Activated naive CD4-positive, alpha-beta T cell treated with anti-CD3 and anti-CD28 coated beads, Interleukin-2, amount 50 U/mL, for 72 hours (primary cell): Measurements from ENCODE around the gene STX10. TPM values are rescaled to one million over a fixed set of nuclear protein-coding genes. Genes with fewer than 3 reads are reported as not detected.

ENCODE experiments used
- ATAC-seq, 2 donors: fragments of 150-1000 bp; cut with Tn5 transposase; 2 replicates each; pipeline ENCODE4 v1.10.0; 2021; ENCODE audit warnings: mild to moderate bottlenecking in 2 of 2, moderate library complexity in 2 of 2
- DNase-seq, 2 donors: peaks; one replicate each; pipeline ENCODE4 v3.0.0; 2021 to 2022; ENCODE audit warnings: low spot score in 2 of 2
- H3K27ac Mint-ChIP-seq, 2 donors: one replicate each; pipeline ENCODE4 v1.8.0; 2022; ENCODE audit warnings: mild to moderate bottlenecking in 2 of 2, mixed read lengths in 2 of 2
- H3K36me3 Mint-ChIP-seq, 2 donors: one replicate each; pipeline ENCODE4 v1.8.0; 2022; ENCODE audit warnings: mixed read lengths in 2 of 2
- H3K9me3 Mint-ChIP-seq, 2 donors: one replicate each; pipeline ENCODE4 v1.8.0; 2022; ENCODE audit warnings: mixed read lengths in 2 of 2
- total RNA-seq, 2 donors: library from RNA; stranded (reverse); gene quantifications; one replicate each; pipeline ENCODE4 v1.2.3, GENCODE V29; 2022

The STX10 gene
- total RNA-seq, 2 donors from 2014 or later, result 67.2 to 77.1 TPM

DNA sequence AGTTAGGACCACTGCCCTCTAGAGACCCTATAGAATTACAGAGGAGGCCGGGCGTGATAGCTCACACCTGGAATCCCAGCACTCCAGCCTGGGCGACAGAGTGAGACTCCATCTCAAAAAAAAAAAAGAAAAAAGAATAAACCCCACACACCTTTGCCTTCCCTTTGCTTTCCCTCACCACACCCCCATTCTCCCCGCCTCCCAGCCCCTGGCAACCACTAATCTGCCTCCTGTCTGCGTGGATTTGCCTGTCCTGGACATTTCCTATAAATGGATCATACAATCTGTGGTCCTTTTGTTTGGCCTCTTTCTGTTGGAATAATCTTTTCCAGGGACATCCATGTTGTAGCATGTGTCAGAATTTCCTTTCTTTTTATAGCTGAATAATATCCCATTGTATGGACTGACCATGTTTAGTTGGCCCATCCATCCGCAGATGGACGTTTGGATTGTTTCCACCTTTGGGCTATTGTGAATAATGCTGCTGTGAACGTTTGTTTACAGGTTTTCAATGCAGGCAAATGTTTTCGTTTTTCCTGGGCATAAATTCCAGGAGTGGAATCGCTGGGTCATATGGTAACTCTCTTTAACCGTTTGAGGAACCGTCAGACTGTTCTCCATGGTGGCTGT is 16.8 kb downstream of the STX10 start:
- peak overlapping the region; percentile 87 to 94 for H3K27ac Mint-ChIP-seq
- ATAC-seq (no peak), DNase-seq (no peak)
- peaks cover 0 to 16% of the 10 kb centered on the region in 2 donors for H3K36me3 Mint-ChIP-seq
- H3K9me3 Mint-ChIP-seq, result no peaks in the 10 kb centered on the region

DNA sequence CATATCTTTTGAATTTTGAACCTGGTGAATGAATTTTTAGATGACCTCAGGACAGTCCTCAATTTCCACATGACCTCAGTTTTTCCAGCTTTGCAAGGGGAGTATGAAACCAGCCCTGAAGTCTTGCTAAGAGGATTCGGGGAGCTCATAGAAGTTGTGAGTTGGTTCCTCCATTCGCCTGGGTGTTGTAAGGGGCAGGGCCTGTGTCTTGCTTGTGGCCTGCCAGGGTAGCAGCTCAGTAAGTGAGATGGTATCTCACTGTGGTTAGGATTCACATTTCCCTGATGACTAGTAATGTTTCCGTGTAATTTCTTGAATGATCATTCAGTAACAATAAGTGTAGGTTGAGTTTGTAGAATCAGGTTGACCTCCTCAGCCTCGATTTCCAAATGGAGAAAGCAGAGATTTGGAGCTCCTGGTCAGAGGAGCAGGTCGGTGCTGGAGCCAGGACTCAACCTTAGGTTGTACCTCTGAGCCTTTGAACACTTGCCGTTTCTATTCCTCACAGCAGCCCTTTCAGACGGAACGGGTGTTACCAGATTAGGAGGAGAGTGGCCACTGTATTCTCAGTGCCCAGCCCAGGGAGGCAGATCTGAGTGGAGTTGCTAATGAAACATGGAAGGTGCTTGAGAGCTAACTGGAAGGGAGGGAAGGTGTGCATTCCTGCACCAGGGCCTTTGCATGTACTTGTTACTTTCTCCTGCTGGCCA is 17.5 kb downstream of the STX10 start:
- peak; percentile 97 to 98 for ATAC-seq
- peaks cover 0 to 16% of the 10 kb centered on the region in 2 donors for H3K36me3 Mint-ChIP-seq
- no peaks in the 10 kb centered on the region for H3K9me3 Mint-ChIP-seq
- peak; percentile 47 to 78 for DNase-seq
- peak overlapping the region; percentile 87 to 94 for H3K27ac Mint-ChIP-seq

DNA sequence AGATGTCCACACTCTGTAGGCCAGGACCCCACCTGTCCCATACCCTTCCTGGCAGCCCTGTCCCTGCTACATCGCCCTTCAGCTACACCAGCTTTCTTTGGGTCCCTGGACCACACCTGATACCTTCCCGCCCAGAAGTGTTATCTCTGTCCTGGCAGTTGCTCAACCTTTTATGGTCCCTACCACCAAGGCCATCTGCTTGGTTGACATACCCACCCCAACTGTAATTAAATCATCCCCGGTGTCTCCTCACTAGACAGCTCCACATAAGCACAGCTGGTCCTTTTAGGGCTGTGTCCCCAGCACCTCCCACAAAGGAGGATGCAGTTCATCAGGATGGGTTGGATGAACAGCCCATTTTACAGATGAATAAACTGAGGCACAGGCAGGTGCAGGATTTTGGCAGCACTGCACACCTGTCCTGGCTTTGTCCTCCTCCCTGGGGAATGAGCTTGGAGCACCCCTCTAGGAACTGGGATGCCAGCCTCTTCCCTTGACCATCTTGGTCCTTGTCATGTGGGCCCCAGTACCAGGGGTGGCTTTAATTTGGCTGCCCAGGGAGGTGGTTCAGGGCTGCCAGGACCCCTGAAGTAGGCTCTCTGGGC is 19.2 kb downstream of the STX10 start:
- peaks cover 0 to 16% of the 10 kb centered on the region in 2 donors for H3K36me3 Mint-ChIP-seq
- H3K27ac Mint-ChIP-seq, result peak overlapping the region; percentile 23 to 87
- ATAC-seq (no peak), DNase-seq (no peak)
- H3K9me3 Mint-ChIP-seq, result no peaks in the 10 kb centered on the region

DNA sequence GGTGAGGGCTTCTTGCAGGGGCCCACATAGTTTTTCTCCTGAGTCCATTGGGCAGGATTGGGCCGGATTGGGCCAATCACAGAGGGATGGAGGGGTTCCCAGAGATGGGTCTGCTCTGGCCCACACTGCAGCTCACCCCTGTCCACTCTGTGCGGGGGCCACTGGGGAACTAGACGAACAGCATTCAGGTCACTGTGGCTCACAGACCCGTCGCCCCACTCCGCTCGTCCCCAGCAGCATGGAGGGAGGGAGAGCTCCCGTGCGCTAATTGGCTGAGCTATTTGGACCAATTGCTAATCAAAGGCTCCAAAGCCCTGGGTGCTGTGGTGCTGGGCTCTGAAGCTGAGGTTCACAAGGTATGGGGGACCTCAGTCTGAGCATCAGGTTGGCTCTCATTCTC is 20.8 kb downstream of the STX10 start:
- no peak for DNase-seq
- Mint-ChIP-seq H3K27ac (no peak overlapping the region), H3K9me3 (no peaks in the 10 kb centered on the region), H3K36me3 (peaks cover 0 to 16% of the 10 kb centered on the region in 2 donors)
- ATAC-seq, result no peak

DNA sequence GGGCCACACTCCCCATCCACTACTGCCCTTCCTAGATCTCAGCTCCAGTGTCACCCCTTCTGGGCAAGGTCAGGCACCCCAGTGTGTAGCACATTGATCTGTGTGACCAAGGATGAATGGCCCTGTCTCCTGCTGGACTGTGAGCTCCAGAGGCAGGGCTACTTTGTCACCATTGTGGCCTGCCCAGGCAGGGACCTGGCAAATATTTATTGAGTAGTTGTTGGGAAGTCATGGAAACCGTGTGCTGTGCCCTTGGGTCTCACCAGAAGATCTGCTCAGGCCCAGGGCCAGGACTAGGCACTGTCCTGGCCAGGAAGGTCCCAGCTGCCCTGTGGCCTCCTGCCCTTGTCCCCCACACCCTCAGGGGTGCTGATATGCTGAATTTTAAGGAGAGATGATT is 21.6 kb downstream of the STX10 start:
- Mint-ChIP-seq H3K27ac (peak overlapping the region in 1 of 2 donors; percentile 79), H3K36me3 (peaks cover 0 to 16% of the 10 kb centered on the region in 2 donors), H3K9me3 (no peaks in the 10 kb centered on the region)
- ATAC-seq (no peak), DNase-seq (no peak)

DNA sequence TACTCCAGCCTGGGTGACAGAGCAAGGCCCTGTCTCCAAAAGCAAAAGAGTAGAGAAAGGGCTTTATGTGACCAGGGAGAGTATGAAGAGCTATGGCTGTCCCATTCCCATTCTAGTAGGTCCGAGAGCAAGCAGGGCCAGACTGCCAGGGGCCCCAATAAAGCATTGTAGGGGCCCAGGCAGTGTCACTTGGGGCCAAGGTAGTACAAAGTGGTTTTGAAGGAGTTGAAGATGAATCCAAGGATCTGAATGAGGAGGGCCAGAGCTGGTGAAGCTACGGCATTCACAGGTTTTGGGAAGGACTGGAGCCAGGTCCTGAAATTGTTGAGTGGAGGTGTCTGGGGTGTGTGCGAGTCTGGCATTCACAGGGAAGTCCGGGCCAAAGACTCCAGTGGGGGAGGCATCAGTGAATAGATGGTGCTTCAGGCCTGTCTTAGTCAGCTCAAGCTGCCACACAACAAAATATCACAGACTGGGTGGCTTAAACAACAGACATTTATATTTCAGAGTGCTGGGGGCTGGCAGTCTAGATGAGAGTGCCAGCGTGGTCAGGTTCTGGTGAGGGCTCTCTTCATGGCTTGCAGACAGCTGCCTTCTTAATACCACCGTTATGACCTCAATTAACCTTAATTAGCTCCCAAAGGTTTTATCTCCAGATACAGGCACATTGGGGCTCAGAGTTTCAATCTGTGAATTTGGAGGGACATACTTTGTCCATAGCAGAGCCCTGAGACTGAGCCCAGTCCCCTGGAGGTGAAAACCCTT is 22.2 kb downstream of the STX10 start:
- DNase-seq (no peak), ATAC-seq (no peak)
- Mint-ChIP-seq H3K27ac (peak overlapping the region in 1 of 2 donors; percentile 79), H3K36me3 (peaks cover 0 to 10% of the 10 kb centered on the region in 2 donors), H3K9me3 (no peaks in the 10 kb centered on the region)

DNA sequence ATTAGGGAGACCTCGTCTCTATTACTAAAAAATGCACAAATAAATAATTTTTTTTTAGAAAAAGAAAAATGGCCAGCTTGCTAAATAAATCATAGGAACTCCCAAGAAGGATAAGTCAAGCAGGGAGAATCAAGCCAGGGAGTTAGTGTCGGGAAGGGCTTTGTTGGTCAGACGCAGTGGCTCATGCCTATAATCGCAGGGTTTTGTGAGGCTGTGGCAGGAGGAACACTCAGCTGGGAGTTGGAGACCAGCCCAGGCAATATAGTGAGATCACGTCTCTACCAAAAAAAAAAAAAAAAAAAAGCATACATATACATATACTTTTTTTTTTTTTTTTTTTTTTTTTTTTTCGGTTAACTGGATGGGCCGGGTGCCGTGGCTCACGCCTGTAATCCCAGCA is 23.1 kb downstream of the STX10 start:
- Mint-ChIP-seq H3K36me3 (peaks cover 0 to 6% of the 10 kb centered on the region in 2 donors), H3K9me3 (no peaks in the 10 kb centered on the region), H3K27ac (no peak overlapping the region)
- ATAC-seq (no peak), DNase-seq (no peak)

DNA sequence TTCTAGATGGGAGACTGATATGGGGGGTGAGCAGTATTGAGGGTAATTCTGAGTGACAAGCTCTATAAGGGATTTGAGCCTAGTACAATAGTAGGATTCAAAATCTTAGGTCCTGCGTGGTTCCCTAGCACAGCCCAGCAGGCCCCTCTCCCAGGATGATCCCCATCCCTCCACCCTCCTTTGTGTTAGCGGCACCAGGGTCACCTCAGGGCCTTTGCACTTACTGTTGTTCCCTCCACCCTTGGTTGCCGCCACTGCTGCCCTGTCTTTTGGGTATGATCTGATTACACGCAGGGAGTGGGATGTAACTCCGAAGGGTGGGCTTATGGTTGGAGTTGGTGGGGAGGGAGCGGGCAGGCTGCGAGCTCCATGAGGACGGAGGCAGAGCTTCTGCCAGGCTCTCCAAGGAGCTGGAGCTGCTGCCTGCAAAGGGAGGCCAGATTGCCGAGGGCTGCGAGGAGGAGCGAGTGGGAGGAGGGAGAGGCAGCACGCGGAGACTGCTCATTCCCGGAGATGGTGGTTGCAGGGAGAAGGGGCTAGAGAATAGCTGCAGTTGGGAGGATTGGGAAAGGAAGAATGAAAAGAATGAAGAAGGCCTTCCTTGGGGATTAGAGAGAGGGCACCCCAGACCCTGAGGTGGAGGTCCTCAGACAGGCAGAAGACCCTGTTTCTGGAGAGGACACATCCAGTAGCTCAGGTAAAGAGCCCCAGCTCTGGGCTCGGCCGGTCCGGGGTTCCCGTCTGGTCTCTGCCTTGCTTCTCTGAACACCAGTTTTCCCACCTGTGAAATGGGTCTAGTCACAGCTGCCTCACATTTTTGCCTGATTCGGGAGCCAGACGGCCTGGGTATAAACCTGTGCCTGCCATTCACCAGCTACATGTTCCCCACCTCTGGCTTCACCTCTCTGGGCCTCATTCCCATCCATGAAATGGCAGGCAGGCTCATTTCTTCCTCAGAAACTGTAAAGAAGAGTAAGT is 26.9 kb downstream of the STX10 start:
- H3K27ac Mint-ChIP-seq, result peak overlapping the region; percentile 35 to 77
- no peaks in the 10 kb centered on the region for H3K9me3 Mint-ChIP-seq
- H3K36me3 Mint-ChIP-seq, result peaks cover 0 to 6% of the 10 kb centered on the region in 2 donors
- no peak for DNase-seq
- ATAC-seq, result no peak

DNA sequence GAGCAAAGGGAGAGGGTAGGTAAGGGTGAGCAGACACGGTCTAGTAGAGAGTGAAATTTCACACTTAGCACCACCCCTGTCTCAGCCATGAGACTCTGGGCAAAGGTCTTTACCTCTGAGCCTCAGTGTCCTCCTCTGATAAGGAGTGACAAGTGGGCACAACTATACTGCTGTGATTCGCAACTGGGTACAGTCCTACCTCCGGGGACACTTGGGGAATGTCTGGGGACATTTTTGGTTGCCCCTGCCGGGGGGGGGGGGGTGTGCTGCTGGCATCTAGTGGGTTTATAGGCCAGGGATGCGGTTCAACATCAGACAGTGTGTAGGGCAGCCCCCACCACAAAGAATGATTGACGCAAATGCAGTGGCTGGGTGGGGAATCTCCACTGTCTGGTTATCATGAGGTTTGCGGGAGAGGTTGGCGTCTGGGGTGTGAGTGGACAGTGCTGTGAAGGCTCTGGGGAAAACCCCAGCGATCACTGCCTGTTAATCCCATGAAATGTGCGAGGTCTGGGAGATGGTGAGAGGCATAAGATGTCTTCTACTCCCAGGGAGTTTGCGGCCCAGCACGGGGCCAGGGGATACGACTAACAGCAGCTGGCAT is 27.8 kb downstream of the STX10 start:
- H3K9me3 Mint-ChIP-seq, result no peaks in the 10 kb centered on the region
- ATAC-seq, result peak in 1 of 2 donors; percentile 16
- peak overlapping the region; percentile 35 to 58 for H3K27ac Mint-ChIP-seq
- DNase-seq, result no peak
- peaks cover 5 to 6% of the 10 kb centered on the region in 2 donors for H3K36me3 Mint-ChIP-seq

DNA sequence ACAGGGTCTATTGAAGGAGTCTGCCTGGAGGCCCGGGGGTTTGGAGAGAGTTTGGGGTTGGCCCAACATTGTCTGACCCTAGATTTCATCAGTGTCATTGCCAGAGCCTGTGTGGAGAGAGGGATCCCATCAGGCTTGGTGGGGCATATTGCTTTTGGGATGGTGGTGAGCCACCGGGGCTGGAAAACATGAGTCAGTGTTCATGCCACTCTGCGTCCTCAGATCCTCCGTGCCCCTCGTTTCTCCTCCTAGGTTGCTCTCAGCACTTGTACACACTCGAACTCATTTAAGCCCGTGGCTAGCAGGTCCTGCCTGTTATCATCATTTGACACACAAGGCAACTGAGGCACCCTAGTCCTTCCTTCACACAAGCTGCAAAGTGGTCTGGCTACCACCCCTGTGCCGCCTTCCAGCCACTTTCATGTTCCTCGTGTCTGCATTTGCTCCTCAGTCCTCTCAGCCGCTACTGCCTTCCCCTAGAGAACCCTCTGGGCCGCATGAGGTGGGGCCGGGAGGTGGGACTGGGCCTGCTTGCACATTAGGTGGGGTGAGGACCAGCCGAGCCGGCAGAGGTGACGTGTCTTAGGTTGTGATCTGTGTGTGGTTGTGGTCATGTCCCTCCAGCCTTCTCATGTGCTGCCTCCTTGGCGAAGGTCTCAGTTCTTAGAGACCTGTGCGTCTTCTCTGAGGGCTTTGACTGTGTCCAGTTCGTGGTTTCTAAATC is 28.5 kb downstream of the STX10 start:
- peaks cover 10% of the 10 kb centered on the region in 2 donors for H3K36me3 Mint-ChIP-seq
- no peaks in the 10 kb centered on the region for H3K9me3 Mint-ChIP-seq
- DNase-seq (no peak), ATAC-seq (no peak)
- H3K27ac Mint-ChIP-seq, result peak overlapping the region; percentile 35 to 50

DNA sequence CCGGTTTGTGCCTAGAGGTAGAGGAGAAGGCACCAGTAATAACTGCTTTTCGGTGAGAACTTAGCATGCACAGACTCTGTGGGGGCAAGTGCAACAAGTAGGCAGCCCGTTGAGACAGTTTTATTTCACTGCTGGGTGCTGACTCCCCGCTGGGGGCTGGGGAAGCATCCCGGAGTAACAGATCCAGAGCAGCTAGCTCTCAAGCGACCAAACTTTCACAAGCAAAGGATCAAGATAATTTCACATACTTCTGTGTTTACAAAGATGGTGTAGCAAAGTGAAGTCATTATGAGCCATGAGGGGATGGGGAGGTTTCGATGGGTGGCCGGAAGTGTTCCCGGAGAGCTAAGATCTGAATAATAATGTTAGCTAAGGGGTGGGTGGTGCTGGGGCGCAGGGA is 29.4 kb downstream of the STX10 start:
- DNase-seq (no peak), ATAC-seq (no peak)
- Mint-ChIP-seq H3K36me3 (peaks cover 12 to 19% of the 10 kb centered on the region in 2 donors), H3K27ac (peak overlapping the region; percentile 58 to 85), H3K9me3 (no peaks in the 10 kb centered on the region)

DNA sequence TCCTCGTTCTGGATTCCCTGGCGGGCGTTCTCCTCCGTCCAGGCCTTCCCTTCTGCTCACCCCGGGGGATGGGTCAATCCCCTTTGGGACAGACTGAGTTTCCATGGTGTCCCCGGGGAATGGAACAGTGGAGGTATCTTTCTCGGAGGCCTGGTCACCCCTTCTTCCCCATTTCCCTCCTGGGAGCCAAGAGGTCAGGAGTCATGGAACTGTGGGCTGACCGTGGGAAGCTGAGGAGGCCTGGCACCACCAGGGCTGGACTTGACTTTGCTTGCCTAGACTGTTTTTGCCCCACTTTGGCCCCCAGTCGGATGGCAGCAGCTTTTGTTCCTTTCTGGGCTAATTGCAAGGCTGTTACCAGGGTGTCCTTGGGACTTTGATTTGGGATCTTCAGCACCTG is 30.1 kb downstream of the STX10 start:
- Mint-ChIP-seq H3K27ac (peak overlapping the region in 1 of 2 donors; percentile 58), H3K36me3 (peaks cover 12 to 27% of the 10 kb centered on the region in 2 donors), H3K9me3 (no peaks in the 10 kb centered on the region)
- DNase-seq (no peak), ATAC-seq (no peak)

DNA sequence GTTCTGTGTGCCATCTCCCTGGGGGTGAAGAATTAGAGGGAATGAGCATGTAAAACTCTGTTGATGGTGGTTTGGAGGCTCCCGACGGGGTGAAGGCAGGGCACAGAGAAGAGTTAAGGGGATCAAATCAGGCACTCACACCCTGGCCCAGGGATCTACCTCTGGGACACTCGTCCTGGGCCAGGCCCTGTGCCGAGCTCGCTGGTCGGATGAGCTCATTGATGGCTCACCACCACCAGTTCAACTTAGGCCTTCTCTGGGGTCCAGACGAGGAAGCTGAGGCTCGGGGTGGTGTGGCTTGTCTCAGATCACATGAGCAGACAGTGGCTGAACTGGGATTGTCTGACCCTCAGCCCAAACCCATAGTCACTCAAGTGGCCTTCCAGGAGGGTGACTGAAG is 30.5 kb downstream of the STX10 start:
- ATAC-seq, result no peak
- peak overlapping the region; percentile 44 to 51 for H3K27ac Mint-ChIP-seq
- no peaks in the 10 kb centered on the region for H3K9me3 Mint-ChIP-seq
- no peak for DNase-seq
- H3K36me3 Mint-ChIP-seq, result peaks cover 12 to 29% of the 10 kb centered on the region in 2 donors

DNA sequence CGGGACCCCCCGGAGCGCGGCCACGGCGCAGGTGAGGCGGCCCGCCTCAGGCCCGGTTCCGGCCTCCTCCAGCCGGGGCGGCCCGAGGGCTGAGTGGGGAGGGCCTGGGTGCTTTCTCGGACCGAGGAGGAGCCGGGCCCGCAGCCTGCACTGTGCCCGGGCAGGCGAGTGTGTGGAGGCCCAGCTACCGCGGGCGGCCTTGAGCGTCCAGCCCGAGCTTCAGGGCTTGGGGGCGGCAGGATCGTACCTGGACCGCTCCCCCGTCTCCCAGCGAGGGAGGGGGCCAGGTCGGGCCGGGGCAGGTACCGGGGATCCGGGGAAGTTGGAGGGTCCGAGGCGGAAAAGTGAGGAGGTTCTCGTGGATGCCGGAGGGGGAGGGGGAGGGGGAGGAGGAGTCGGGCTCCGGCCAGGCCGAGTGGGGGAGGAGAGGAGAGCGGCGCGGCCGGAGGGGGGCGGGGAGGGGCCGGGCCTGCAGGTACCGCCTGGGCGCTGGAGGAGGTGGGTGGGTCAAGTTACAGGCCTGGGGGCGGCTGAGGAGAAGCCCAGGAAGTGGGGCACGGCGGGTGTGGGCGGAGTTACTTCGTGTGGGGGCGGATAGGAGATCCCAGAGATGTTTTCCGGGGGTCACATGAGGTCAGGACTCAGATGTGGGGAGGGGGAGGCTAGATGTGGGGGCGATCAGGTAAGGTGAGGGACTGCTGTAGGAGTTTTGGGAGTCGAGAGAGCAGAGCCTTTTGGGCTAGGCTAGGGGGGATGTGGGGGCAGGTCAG is 31.6 kb downstream of the STX10 start:
- peak overlapping the region; percentile 51 to 92 for H3K27ac Mint-ChIP-seq
- no peak for ATAC-seq
- H3K36me3 Mint-ChIP-seq, result peaks cover 12 to 29% of the 10 kb centered on the region in 2 donors
- peak in 1 of 2 donors; percentile 34 for DNase-seq
- no peaks in the 10 kb centered on the region for H3K9me3 Mint-ChIP-seq
